Left ventricle myocardium inferior (tissue), 1 donor: ENCODE data around the gene ATXN2L. TPM values are rescaled to one million over a fixed set of nuclear protein-coding genes. Genes with fewer than 3 reads are reported as not detected.

ENCODE experiments used
- DNase-seq: peaks from one replicate; pipeline ENCODE4 v3.0.0-alpha.2; 2020
- H3K27ac ChIP-seq: fragments of 200-600 bp; replicated peaks from 2 replicates; pipeline ENCODE4 v1.8.0; 2021
- H3K27me3 ChIP-seq: fragments of 200-600 bp; 2 replicates; pipeline ENCODE4 v1.8.0; 2021; ENCODE audit warnings: low read depth
- H3K36me3 ChIP-seq: fragments of 200-600 bp; 2 replicates; pipeline ENCODE4 v1.8.0; 2021
- H3K4me1 ChIP-seq: fragments of 200-600 bp; 2 replicates; pipeline ENCODE4 v1.8.0; 2021
- H3K4me3 ChIP-seq: fragments of 200-600 bp; 2 replicates; pipeline ENCODE4 v1.8.0; 2021; ENCODE audit warnings: mild to moderate bottlenecking, moderate library complexity
- H3K9me3 ChIP-seq: fragments of 200-600 bp; replicated peaks from 2 replicates; pipeline ENCODE4 v1.8.0; 2021
- intact Hi-C: fragments of 100-400 bp; cut with micrococcal nuclease; formaldehyde crosslinking; loops from one replicate; pipeline ENCODE4 v1.11.0; 2022
- total RNA-seq: library from RNA; stranded (reverse); fragmentation: NEBNext Ultra II Directional; extraction: Animal tissue kit (Norgen Biotek cat#: 25700); gene quantifications from one replicate; pipeline ENCODE4 v1.2.1, GENCODE V29; 2021
- TF ChIP-seq, protein P1 (sequence below): fragments of 200-600 bp; IDR thresholded peaks from 2 replicates; pipeline ENCODE4 v1.8.0; 2021; ENCODE audit warnings: antibody characterized with exemption, mild to moderate bottlenecking, borderline replicate concordance
- donor health status: DM: no; HTN: yes; CAD: no; lungs with severe emphysema.

Gene ATXN2L
- total RNA-seq, 1 donor from 2014 or later = 51.2 TPM

DNA sequence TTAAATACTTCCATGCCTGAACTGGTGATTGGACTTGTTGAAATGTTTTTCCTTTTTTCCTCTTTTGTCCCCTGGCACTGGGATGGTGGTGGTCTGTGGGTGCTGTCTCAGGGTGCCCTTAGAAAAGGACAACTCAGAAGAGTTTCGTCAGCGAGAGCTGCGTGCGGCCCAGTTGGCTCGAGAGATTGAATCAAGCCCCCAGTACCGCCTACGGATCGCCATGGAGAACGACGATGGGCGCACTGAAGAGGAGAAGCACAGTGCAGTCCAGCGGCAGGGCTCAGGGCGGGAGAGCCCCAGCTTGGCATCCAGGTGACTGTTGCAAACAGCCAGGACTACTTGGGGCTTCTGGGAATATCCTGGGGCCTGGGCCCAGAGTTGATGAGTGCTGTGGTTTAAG, 6.9 kb downstream of the ATXN2L start:
- Histone ChIP-seq H3K9me3 (no peaks in the 10 kb centered on the region), H3K4me1 (peaks cover 24% of the 10 kb centered on the region), H3K4me3 (no peak overlapping the region), H3K27me3 (no peaks in the 10 kb centered on the region), H3K27ac (no peak overlapping the region), H3K36me3 (peaks cover 95% of the 10 kb centered on the region)
- TF ChIP-seq, protein P1, sequence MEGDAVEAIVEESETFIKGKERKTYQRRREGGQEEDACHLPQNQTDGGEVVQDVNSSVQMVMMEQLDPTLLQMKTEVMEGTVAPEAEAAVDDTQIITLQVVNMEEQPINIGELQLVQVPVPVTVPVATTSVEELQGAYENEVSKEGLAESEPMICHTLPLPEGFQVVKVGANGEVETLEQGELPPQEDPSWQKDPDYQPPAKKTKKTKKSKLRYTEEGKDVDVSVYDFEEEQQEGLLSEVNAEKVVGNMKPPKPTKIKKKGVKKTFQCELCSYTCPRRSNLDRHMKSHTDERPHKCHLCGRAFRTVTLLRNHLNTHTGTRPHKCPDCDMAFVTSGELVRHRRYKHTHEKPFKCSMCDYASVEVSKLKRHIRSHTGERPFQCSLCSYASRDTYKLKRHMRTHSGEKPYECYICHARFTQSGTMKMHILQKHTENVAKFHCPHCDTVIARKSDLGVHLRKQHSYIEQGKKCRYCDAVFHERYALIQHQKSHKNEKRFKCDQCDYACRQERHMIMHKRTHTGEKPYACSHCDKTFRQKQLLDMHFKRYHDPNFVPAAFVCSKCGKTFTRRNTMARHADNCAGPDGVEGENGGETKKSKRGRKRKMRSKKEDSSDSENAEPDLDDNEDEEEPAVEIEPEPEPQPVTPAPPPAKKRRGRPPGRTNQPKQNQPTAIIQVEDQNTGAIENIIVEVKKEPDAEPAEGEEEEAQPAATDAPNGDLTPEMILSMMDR = no peak
- no peak for DNase-seq
- intact Hi-C loops = no loop called here

DNA sequence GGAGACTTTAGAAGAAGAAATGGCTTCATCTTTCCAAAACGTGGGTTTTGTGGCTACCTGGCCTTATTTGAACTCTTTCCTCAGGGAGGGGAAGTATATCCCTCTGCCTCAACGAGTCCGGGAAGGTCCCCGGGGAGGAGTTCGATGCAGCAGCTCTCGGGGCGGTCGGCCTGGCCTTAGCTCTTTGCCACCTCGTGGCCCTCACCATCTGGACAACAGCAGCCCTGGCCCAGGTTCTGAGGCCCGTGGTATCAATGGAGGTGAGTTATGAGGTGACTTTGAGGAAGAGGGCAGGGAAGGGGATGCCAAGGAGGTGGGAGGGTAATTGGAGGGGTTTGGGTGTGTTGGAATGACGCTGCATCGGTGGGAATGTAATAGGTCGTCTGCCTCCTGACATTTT, 7.7 kb downstream of the ATXN2L start:
- H3K4me3 ChIP-seq = no peak overlapping the region
- no peak overlapping the region for H3K27ac ChIP-seq
- H3K27me3 ChIP-seq = no peaks in the 10 kb centered on the region
- intact Hi-C loops = no loop called here
- H3K4me1 ChIP-seq = peaks cover 16% of the 10 kb centered on the region
- TF ChIP-seq, protein P1 = no peak
- peaks cover 100% of the 10 kb centered on the region for H3K36me3 ChIP-seq
- no peak for DNase-seq
- H3K9me3 ChIP-seq = no peaks in the 10 kb centered on the region

DNA sequence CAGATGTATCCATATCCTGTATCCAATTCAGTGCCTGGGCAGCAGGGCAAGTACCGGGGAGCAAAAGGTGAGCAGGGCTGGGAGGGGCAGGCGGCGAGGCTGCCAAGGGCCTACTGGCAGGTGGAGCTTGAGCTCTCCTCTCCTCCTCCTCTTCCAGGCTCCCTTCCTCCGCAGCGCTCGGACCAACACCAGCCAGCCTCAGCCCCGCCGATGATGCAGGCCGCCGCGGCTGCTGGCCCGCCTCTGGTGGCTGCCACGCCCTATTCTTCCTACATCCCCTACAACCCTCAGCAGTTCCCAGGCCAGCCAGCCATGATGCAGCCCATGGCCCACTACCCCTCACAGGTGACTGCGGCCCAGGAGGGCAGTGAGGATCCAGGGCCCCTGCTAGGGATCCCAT, 11.6 kb downstream of the ATXN2L start:
- intact Hi-C loops = no loop called here
- Histone ChIP-seq H3K4me1 (peaks cover 7% of the 10 kb centered on the region), H3K36me3 (peaks cover 86% of the 10 kb centered on the region), H3K27ac (no peak overlapping the region), H3K9me3 (no peaks in the 10 kb centered on the region), H3K27me3 (no peaks in the 10 kb centered on the region), H3K4me3 (no peak overlapping the region)
- DNase-seq = no peak
- TF ChIP-seq, protein P1 = no peak

DNA sequence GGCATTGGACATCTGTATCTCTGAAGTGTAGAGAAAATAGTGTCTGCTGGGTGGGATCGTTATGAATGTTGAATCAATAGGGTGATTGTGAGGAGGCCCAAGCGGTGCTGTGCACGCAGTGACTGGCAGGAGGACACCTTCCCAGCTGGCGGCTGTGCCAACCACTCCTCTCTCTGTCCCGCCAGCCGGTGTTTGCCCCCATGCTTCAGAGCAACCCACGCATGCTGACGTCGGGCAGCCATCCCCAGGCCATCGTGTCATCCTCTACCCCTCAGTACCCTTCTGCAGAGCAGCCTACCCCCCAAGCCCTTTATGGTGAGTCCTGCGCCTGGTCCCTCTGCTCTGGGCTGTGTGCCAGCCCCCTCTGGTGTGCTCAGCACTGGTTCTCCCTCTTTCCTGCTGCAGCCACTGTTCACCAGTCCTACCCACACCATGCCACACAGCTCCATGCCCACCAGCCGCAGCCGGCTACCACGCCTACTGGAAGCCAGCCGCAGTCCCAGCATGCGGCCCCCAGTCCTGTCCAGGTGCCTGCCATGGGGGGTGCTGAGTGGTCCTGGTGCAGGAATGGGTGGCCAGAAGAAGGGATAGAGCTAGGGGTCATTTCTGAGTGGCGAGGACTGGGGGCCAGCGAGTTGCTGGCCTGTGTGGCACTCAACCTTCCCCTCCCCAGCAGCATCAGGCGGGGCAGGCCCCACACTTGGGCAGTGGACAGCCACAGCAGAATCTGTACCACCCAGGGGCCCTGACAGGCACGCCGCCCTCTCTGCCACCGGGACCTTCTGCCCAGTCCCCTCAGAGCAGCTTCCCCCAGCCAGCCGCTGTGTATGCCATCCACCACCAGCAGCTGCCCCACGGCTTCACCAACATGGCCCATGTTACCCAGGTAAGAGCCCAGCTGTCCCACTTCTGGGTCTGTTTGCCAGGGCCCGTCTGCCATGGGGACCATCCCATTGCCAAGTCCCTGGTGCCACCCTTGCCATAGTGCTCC, 12.4 kb downstream of the ATXN2L start:
- no peak for DNase-seq
- intact Hi-C loops = no loop called here
- TF ChIP-seq, protein P1 = no peak
- H3K27ac ChIP-seq = no peak overlapping the region
- H3K4me3 ChIP-seq = no peak overlapping the region
- no peaks in the 10 kb centered on the region for H3K9me3 ChIP-seq
- no peaks in the 10 kb centered on the region for H3K27me3 ChIP-seq
- H3K4me1 ChIP-seq = peaks cover 4% of the 10 kb centered on the region
- H3K36me3 ChIP-seq = peaks cover 78% of the 10 kb centered on the region

DNA sequence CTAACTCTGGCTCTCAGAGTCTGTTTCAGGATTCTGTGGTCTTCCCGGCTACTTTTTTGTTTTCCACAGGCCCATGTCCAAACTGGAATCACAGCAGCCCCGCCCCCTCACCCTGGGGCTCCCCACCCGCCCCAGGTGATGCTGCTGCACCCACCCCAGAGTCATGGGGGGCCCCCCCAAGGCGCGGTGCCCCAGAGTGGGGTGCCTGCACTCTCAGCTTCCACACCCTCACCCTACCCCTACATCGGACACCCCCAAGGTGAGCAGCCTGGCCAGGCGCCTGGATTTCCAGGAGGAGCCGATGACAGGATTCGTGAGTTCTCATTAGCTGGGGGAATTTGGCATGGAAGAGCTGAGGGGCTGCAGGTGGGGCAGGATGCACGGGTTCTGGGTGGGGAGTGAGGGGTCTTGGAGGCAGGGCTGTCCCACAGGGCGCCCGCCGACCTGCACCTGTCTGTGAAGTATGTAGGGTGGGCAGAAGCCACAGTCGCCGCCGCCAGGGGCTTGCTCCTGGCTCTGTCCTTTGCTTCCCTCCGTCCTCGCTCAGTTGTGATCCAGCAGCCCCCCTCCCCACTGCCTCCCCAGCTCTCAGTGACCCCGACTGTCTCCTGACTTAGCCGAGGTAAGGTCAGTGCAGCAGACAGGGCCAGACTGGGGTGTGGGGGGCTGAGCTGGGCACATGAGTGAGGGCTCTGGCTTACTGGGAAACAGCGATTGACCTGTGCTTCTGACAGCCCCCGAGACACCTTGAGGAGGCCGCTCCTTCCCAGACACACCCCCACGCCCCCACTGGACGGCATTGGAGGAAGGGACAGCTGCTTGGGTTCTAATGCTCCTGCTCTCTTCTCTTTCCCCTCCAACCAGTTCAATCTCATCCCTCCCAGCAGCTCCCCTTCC, 13.3 kb downstream of the ATXN2L start:
- DNase-seq = no peak
- Histone ChIP-seq H3K36me3 (peaks cover 68% of the 10 kb centered on the region), H3K4me1 (no peaks in the 10 kb centered on the region), H3K27me3 (no peaks in the 10 kb centered on the region), H3K9me3 (no peaks in the 10 kb centered on the region), H3K4me3 (no peak overlapping the region), H3K27ac (no peak overlapping the region)
- TF ChIP-seq, protein P1 = no peak
- intact Hi-C loops = no loop called here
